Stimulated activated CD8-positive, alpha-beta memory T cell treated with anti-CD3 and anti-CD28 coated beads, Interleukin-12 subunit alpha, Interleukin-12 subunit beta, amount 100 ng/mL, for 4 hours (primary cell): ENCODE data around the gene ZMIZ1.
A peak's percentile ranks its signal among the peaks of the same experiment; 100 is the strongest.
"Not testable (repeated sequence)": the region's sequence is repeated elsewhere in the genome, so short reads cannot be mapped to it uniquely, and the experiment has no call there.

Experiments
- DNase-seq: peaks from one replicate; pipeline ENCODE4 v3.0.0-alpha.2; 2020; ENCODE audit warnings: low read depth

ZMIZ1 gene

DNA sequence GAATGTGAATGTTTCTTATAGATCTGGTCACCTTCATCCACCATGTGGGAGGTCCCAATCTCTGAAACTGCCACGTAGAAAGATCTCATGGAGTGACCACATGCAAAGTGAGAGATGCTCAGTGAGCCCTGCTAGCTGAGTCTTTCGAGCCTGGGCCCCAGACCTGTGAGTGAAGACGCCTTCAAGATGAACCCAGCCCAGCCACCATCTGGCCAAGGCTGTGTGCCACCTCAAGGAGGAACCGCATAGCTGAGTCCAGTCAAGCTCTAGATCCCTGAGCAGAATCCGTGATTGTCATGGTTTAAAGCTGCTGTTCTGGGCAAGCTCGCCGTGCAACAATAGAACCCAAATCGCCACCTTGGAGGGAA lies 258.3 kb downstream of the ZMIZ1 start:
- no peak for DNase-seq

DNA sequence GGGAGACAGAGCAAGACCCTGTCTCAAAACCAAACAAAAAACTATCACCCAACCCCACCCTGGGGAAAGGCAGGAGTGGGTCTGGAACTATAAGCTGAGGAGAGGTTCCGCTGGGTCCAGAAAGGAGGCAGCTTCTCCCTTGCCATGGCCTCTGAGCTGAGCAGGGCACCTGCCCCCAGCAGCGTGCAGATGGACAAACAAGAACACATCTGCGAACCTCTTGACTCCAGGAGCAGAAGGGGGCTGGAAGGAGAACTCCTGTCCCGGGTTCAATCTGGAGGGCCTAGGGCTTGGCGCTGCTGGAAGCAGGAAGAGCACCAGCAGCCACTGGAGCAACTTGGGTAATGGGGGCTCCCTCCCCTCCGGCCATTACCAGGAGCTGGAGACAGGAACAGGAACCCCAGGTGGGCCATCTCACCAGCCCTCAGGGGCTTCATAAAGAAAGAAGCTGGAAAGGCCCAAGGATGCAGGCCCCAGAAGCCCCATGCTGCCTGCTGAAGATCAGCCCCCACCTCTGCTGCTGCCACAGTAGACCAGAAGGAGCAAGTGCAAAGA lies 259.5 kb downstream of the ZMIZ1 start:
- DNase-seq, result no peak

DNA sequence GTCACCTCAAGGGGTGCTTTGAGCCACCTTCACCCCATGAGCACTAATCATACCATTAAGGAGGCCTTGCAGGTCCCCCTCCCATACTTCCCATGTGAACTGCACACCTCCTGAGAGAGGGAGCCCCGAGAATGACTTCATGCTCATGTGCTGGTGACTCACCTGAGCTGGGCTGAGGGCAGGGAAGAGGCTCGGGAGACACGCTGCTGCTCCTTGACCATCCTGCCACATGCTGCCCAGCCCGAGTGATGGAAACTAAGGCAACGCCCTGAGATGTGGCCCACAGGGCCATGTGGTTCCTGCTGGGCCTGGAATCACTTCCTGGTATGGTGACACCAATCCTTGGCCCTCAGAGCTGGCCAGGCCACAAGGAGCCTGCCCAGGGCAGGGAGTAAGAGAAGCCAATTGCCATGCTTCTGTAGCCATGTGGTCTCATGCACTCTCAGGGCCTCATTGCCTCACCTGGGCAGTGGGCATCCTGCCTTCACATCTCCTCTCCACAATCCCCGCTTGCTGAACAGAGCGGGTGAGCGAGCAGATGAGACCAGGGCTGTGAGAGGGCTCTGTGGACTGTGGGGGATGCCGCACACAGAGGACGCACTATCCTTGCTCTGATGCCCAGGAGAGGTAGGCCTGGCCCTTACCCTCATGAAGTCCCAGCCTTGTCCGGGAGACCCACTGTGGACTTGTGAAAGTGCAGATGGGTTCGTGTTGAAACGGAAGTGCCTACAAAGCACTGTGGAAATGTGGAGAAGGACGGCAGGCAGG lies 260.2 kb downstream of the ZMIZ1 start:
- DNase-seq, result no peak

GRCh38 chr10:79329529-79329928 lies 260.8 kb downstream of the ZMIZ1 start:
- no peak for DNase-seq

DNA sequence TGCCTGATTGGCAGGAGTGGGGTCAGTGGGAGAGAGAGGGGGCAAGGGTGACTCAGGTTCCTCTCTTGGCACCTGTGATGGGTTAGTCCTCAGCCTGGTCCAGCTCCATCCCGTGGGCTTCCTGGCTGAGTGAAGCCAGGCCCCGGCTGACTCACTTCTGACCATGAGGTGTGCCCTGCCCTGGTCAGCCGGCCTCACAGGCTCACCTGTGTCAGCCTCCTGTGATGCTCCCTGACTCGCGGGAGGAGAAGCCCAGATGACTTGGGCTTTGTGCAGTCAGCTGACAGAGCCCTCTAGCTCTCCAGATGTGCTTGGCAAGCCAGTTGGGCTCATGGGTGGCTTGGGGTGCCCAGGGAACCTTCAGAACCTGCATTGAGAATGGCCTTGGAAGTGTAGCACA lies 262.5 kb downstream of the ZMIZ1 start:
- DNase-seq, result no peak

DNA sequence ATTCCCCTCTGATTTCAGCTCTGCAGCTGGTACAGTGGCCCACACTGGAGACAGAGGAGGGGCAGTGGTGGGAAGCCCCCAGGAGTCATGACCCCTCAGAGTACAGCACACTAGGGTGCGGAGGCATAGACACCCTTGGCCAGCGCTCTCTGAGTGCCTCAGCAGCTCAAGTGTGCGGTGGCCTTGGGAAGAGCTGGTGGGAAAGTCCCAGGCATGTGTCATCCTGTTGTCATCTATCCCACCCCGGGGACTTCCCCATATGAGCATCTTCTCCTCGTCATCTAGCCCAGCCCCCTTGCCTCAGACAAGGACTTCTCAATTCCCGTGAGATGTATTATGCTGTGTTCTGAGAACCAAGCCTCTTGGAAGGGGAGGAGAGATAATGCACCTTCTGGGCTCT lies 262.9 kb downstream of the ZMIZ1 start:
- peak; percentile 60 for DNase-seq

DNA sequence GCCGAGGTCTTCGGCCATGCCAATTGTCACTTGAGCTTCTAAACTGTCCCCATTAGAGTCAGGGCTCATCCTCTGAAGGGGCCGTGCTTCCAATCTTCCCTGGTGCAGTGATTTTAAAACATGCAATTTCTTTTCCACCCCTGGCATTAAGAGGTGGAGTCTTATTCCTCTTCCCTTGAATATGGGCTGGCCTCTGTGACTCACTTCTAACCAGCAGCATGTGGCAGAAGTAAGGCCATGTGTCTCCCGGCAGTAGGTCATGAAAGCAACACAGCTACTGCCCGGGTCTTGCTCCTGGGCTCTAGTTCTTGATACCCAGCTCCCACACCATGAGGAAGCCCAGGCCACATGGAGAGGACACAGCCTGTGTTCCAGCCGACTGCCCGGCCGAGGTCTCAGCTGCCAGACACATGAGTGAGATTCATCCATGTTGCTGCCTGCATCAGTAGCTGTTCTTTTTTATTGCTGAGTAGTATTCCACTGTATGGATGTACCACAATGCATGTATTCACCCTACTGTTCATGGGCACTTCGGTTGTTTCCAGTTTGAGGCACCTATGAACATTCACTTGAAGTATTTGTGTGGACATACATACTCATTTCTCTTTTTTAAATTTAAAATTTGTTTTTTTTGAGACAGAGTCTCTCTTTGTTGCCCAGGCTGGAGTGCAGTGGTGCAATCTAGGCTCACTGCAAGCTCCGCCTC lies 264.0 kb downstream of the ZMIZ1 start:
- DNase-seq, result not testable (repeated sequence)

- no peak for DNase-seq
These were observed 264.7 kb downstream of the ZMIZ1 start for GRCh38 chr10:79333513-79333912.

- DNase-seq, result no peak
These were observed 265.8 kb downstream of the ZMIZ1 start for GRCh38 chr10:79334573-79334972.

DNA sequence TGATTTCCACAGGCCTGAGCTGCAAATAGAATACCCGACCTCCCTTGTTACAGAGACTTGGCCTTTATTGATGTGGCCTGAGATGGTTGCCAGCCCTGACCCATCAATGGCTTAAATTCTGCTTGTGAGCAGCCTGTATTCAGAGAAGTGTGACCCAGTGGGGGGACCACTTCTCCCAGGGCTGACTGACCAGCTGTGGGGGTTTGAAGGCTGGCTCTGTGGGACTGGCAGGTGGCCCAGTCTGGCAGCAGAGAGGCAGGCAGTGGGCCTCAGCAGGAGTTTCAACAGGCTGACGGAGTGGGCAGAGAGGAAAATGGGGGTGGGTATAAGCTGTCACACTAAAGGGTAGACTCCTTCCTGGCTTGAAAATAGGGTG lies 266.3 kb downstream of the ZMIZ1 start:
- DNase-seq, result no peak

DNA sequence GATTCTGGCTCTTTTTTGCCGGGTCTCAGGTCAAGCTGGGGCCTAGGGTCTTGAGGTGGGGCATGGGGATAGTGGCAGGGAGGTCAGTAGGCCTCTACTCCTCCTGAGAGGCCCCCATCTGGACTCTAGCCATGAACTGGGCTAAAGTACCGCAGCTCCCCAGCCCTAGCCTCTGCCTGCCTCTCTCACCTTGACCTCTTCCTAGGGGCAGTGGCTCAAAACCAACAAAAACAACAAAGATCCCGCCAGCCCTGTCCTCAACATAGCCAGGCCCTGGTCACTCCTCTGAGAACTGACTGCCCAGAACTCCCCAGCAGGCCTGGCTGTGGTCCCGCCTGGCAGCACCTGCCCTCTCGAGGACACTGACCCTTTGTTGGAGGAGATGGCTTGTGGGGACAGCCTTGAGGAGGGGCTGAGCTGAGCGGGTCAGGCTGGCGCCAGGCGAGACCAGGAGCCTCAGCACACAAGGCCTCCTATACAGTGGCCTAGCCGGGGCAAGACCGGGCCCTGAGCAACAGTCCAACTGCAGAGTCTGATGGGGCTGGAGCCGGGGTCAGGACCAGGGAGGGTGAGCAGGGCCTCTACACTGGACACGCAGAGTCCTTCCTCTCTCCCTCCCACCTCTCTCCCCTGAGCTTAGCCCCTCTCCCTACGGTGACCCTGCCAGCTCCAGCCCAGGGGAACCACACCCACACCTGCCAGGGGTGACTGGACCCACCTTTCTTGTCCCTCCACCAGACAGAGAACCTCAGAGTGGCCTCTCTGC lies 266.9 kb downstream of the ZMIZ1 start:
- no peak for DNase-seq

- no peak for DNase-seq
These were observed 267.5 kb downstream of the ZMIZ1 start for GRCh38 chr10:79336276-79336675.

- no peak for DNase-seq
These were observed 268.0 kb downstream of the ZMIZ1 start for GRCh38 chr10:79336739-79337138.

DNA sequence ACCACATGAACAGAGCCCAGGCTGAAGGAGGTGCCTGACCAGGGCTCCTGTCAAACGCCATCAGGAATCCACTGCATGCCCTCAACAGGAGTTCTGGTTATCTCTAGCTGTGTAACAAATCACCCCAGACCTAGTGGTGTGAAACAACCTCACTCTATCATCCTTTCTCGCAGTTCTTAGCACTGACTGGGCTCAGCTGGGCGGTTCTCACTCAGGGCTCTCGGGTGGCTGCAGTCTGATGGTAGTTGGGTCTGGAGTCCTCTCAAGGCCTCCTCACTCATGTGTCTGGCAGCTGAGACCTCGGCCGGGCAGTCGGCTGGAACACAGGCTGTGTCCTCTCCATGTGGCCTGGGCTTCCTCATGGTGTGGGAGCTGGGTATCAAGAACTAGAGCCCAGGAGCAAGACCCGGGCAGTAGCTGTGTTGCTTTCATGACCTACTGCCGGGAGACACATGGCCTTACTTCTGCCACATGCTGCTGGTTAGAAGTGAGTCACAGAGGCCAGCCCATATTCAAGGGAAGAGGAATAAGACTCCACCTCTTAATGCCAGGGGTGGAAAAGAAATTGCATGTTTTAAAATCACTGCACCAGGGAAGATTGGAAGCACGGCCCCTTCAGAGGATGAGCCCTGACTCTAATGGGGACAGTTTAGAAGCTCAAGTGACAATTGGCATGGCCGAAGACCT lies 269.2 kb downstream of the ZMIZ1 start:
- not testable (repeated sequence) for DNase-seq

DNA sequence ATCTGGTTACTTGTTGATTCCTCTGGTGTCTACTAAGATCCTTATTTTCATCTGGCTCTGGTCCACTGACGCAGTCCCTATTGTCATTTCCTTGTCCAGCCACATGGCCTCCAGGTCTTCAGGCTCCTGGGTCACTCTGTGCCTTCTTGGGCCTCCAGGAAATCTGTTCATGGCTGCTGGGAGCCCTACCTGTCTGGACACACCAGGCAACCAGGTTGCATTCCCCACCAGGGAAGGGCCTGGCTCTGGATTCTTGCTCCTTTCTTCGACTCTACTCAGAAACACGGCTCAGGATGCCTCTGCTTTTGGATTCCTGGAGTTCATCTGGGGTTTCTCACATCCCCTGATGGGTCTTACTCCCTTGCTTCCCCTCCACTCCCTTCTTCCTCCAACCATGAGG lies 270.5 kb downstream of the ZMIZ1 start:
- DNase-seq, result no peak

DNA sequence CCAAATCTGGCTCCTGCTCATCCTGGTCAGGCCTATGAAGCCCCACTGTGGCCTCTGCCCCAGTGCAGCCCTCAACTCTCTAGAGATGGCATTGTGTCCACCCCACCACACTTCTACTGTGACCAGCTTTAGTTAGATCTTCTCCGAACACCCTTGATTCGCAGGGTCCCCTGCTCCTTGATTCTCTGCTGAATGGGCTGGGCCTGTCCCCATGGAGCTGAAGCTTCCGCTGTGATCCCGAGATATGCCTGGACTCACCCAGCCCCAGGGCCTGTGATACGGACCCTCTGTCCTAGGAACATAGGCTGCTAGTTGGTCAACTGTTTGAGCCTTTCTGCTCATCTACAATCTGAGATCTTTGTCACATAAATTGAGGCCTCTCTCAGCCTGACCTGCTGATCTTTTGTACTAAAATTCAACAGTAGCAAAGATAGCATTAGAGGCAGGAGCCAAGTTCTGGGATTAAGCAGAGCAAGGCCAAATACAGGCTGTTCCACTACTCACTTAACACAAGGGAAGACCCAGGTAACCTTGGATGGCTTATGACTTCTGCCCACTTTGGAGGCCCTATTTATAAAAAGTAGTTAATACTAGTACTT lies 272.0 kb downstream of the ZMIZ1 start:
- no peak for DNase-seq

- no peak for DNase-seq
These were observed 273.6 kb downstream of the ZMIZ1 start for GRCh38 chr10:79342295-79342761.

- no peak for DNase-seq
These were observed 274.2 kb downstream of the ZMIZ1 start for GRCh38 chr10:79342811-79343561.

GRCh38 chr10:79344502-79345195 lies 275.9 kb downstream of the ZMIZ1 start:
- DNase-seq, result no peak
